ENCODE results near the gene GBF1. TPM values are rescaled to one million over a fixed set of nuclear protein-coding genes. Genes with fewer than 3 reads are reported as not detected.

The GBF1 gene
- total RNA-seq, 1 experiment from 2014 or later: 28.3 TPM

- peak; percentile 53; the same call in 1 of the 2 replicates for TF ChIP-seq CTCF (conservative IDR thresholded peaks at IDR 0.05)
- no peak for TF ChIP-seq EZH2 (IDR thresholded peaks at IDR 0.05; ENCODE audit: low read depth)
- POLR2A ChIA-PET (ENCODE audit: unreplicated experiment): no interaction called here
- H3K9me3 ChIP-seq (ENCODE audit: insufficient read depth, low read depth): no peaks in the 10 kb centered on the region
Observed at GRCh38 chr10:102347236-102347828, 102.0 kb downstream of the GBF1 start.

GRCh38 chr10:102352066-102352715 lies 106.9 kb downstream of the GBF1 start:
- H2AFZ ChIP-seq: no peak overlapping the region
- no peaks in the 10 kb centered on the region for H3K36me3 ChIP-seq (ENCODE audit: low read depth)
- H3K4me2 ChIP-seq: no peak overlapping the region
- H3K79me2 ChIP-seq (ENCODE audit: low read depth): no peaks in the 10 kb centered on the region
- H3K4me1 ChIP-seq (replicated peaks; ENCODE audit: insufficient read depth): no peaks in the 10 kb centered on the region
- H3K27me3 ChIP-seq (ENCODE audit: insufficient read depth, low read depth): no peaks in the 10 kb centered on the region
- DNase-seq: peak in 1 of 2 experiments; percentile 41
- no peaks in the 10 kb centered on the region for H3K9me3 ChIP-seq (ENCODE audit: insufficient read depth, low read depth)
- intact Hi-C loops (cut with micrococcal nuclease; ENCODE audit: unreplicated experiment): loop anchor here (2.0 kb wide), 1 partner anchor 183 kb away; no protein-coding TSS in a partner anchor
- no peak overlapping the region for H3K4me3 ChIP-seq
- BruUV-seq (replicated peaks): no TSS peak
- no peaks in the 10 kb centered on the region for H3F3A ChIP-seq (ENCODE audit: insufficient read depth, low read depth)
- POLR2A ChIA-PET (ENCODE audit: unreplicated experiment): no interaction called here
- TF ChIP-seq CTCF (conservative IDR thresholded peaks at IDR 0.05): peak; percentile 87
- no peak for TF ChIP-seq EZH2 (IDR thresholded peaks at IDR 0.05; ENCODE audit: low read depth)
- no peaks in the 10 kb centered on the region for H4K20me1 ChIP-seq (ENCODE audit: insufficient read depth)
- CTCF ChIA-PET: interaction anchor here (0.5 to 1.4 kb wide), 5 partner anchors 38 to 183 kb away, joined by 3 to 9 read pairs (median 5); no protein-coding TSS in a partner anchor
- no peaks in the 10 kb centered on the region for H3K9me2 ChIP-seq (ENCODE audit: insufficient read depth)
- no peak overlapping the region for H3K27ac ChIP-seq

More at GRCh38 chr10:102347236-102347828, 102.0 kb downstream of the GBF1 start:
- Histone ChIP-seq H2AFZ (no peak overlapping the region), H3K4me1 (replicated peaks; ENCODE audit: insufficient read depth) (no peaks in the 10 kb centered on the region), H3K9me2 (ENCODE audit: insufficient read depth) (no peaks in the 10 kb centered on the region), H4K20me1 (ENCODE audit: insufficient read depth) (peaks cover 3% of the 10 kb centered on the region; the same call in 1 of the 2 replicates), H3K27ac (no peak overlapping the region), H3K27me3 (ENCODE audit: insufficient read depth, low read depth) (no peaks in the 10 kb centered on the region), H3K4me2 (no peak overlapping the region), H3K36me3 (ENCODE audit: low read depth) (no peaks in the 10 kb centered on the region), H3K79me2 (ENCODE audit: low read depth) (no peaks in the 10 kb centered on the region), H3K4me3 (no peak overlapping the region), H3F3A (ENCODE audit: insufficient read depth, low read depth) (no peaks in the 10 kb centered on the region; the same call in 1 of the 2 replicates)
- peak; percentile 39 to 40 for DNase-seq
- no TSS peak for BruUV-seq (replicated peaks)
- intact Hi-C loops (cut with micrococcal nuclease; ENCODE audit: unreplicated experiment): loop anchor here (1.0 kb wide), 2 partner anchors 117 to 178 kb away; no protein-coding TSS in a partner anchor
- CTCF ChIA-PET: interaction anchor here (0.6 to 1.4 kb wide), 5 partner anchors 36 to 229 kb away, joined by 3 to 17 read pairs (median 4); no protein-coding TSS in a partner anchor

GRCh38 chr10:102354451-102354850 lies 109.1 kb downstream of the GBF1 start:
- H3F3A ChIP-seq (ENCODE audit: insufficient read depth, low read depth): no peaks in the 10 kb centered on the region
- intact Hi-C loops (cut with micrococcal nuclease; ENCODE audit: unreplicated experiment): no loop called here
- CTCF ChIA-PET: no interaction called here

More at GRCh38 chr10:102354451-102354850, 109.1 kb downstream of the GBF1 start:
- H3K79me2 ChIP-seq (ENCODE audit: low read depth): no peaks in the 10 kb centered on the region
- BruUV-seq (replicated peaks): no TSS peak
- no peak overlapping the region for H2AFZ ChIP-seq
- H4K20me1 ChIP-seq (ENCODE audit: insufficient read depth): no peaks in the 10 kb centered on the region
- H3K9me2 ChIP-seq (ENCODE audit: insufficient read depth): no peaks in the 10 kb centered on the region
- no peak for DNase-seq
- no peaks in the 10 kb centered on the region for H3K36me3 ChIP-seq (ENCODE audit: low read depth)
- TF ChIP-seq EZH2 (IDR thresholded peaks at IDR 0.05; ENCODE audit: low read depth): no peak
- TF ChIP-seq CTCF (conservative IDR thresholded peaks at IDR 0.05): no peak
- no peak overlapping the region for H3K4me3 ChIP-seq
- H3K4me2 ChIP-seq: no peak overlapping the region
- POLR2A ChIA-PET (ENCODE audit: unreplicated experiment): no interaction called here
- no peaks in the 10 kb centered on the region for H3K9me3 ChIP-seq (ENCODE audit: insufficient read depth, low read depth)
- no peaks in the 10 kb centered on the region for H3K4me1 ChIP-seq (replicated peaks; ENCODE audit: insufficient read depth)
- H3K27me3 ChIP-seq (ENCODE audit: insufficient read depth, low read depth): no peaks in the 10 kb centered on the region
- no peak overlapping the region for H3K27ac ChIP-seq
